IPS-18c (cell line): ENCODE measurements around the gene PVALEF.

Experiments used
- H3K4me3 ChIP-seq: 2 replicates; pipeline ENCODE4 v1.7.0; 2013; ENCODE audit warnings: low read depth, mild to moderate bottlenecking, low read length, moderate library complexity; ENCODE audit not compliant: insufficient read depth
- H3K9me3 ChIP-seq: one replicate; pipeline ENCODE4 v1.6.1; 2013; ENCODE audit warnings: mild to moderate bottlenecking, low read length, moderate library complexity; ENCODE audit not compliant: control insufficient read depth, insufficient read depth

Gene PVALEF

DNA sequence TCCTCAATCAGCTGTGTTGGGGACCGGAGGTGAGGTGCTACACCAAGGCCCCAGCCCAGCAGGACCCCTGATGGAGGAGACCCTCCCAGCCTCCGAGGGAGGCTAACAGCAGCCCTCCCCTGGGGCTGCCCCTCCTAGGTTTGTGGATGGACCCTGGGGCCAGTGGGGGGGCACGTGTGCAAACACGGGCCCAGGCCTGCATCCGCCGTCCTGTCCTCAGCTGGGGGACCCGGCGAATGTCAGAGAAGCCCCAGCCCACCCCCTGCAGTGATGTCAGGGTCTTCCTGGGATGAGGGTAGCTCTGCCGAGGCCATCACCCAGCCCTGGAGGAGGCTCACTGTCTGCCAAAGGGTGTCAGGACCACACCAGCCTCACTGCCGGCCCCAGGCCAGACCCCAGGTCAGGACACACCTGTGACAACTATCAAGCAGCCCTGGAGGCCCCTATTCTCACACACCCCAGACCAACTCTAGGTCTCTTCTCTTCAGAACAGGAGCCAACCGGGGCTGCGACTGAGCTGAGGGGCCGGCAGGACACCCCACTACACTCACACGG lies 30.7 kb downstream of the PVALEF start:
- H3K9me3 ChIP-seq = no peaks in the 10 kb centered on the region
- H3K4me3 ChIP-seq = no peak overlapping the region

DNA sequence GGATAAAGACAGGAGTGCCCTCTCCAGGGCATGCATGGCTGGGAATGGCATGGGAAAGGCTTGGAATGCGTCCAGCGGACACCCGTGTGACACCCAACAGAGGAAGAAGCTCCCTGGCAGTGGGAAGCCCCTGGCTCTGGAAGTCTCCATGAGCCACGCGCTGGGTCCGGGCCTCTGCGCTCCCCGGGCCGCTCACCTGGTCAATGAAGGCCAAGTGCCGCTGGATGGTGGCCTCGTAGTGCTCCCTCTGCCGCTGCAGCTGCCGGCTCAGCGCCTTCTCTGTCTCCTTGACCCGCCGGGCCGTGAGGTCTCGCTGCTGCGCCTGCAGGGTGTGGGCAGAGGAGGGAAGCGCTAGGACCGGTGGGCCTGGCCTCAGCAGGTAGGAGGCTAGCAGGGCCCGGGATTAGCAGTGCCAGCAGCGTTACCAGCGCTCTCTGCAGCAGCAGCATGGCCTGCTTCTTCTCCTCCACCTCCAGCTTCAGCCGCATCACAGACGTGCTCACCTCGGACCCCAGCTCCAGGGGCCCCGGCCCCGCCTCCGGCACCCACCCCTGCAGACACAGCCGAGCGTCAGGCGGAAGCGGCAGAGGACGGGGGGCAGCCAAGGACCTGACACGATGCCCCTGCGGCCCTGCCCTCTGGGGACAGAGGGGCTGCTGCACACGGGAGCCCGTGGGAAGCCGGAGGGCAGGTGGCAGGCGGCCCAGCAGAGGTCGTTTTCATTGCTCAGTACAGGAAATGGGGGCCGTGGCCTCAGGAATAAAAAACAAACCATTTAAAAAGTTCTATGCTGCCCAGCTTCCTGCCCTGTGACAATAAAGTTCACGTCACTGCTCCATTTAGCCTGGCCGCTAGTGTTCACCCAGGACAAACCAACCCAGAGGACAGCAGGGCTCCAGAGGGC lies 31.4 kb downstream of the PVALEF start:
- H3K9me3 ChIP-seq = no peaks in the 10 kb centered on the region
- no peak overlapping the region for H3K4me3 ChIP-seq

GRCh38 chr17:81197409-81197795 lies 32.1 kb downstream of the PVALEF start:
- H3K9me3 ChIP-seq = no peaks in the 10 kb centered on the region
- H3K4me3 ChIP-seq = no peak overlapping the region

DNA sequence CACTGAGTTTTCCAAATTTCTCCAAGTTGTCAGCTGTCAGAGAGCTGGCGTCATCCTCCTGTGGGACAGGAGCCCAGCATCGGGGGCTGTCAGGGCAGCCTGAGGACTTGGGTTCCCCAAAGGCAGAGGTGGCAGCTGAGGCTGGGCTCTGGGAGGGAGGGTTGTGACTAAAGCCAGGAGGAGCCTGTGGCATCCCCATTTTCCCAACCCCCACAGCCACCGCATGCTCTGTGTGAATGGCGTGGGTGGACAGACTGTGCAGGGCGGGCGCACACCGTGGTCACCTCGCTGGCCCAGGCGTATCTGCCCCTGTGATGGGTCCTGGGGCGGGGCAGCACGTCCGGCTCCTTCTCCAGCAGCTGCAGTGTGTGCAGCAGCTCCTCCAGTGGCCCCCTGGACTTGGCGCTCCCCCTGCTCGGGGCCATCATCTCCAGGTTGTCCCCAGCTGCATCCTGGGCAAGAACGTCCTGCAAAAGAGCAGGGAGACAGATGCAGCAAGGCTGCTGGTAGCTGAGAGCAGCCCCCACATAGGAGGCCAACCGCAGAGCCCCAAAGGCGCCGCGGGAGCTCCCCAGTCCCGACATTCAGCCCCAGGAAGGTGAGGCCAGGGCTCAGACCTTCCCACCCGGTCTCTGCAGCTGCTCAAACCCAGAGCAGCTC lies 32.7 kb downstream of the PVALEF start:
- H3K4me3 ChIP-seq = no peak overlapping the region
- H3K9me3 ChIP-seq = no peaks in the 10 kb centered on the region

GRCh38 chr17:81198826-81199481 lies 33.6 kb downstream of the PVALEF start:
- Histone ChIP-seq H3K4me3 (no peak overlapping the region), H3K9me3 (no peaks in the 10 kb centered on the region)

- no peaks in the 10 kb centered on the region for H3K9me3 ChIP-seq
- H3K4me3 ChIP-seq = no peak overlapping the region
Observed at GRCh38 chr17:81199482-81199830, 34.1 kb downstream of the PVALEF start.

- H3K4me3 ChIP-seq = no peak overlapping the region
- H3K9me3 ChIP-seq = no peaks in the 10 kb centered on the region
Observed at GRCh38 chr17:81200201-81200600, 34.9 kb downstream of the PVALEF start.

DNA sequence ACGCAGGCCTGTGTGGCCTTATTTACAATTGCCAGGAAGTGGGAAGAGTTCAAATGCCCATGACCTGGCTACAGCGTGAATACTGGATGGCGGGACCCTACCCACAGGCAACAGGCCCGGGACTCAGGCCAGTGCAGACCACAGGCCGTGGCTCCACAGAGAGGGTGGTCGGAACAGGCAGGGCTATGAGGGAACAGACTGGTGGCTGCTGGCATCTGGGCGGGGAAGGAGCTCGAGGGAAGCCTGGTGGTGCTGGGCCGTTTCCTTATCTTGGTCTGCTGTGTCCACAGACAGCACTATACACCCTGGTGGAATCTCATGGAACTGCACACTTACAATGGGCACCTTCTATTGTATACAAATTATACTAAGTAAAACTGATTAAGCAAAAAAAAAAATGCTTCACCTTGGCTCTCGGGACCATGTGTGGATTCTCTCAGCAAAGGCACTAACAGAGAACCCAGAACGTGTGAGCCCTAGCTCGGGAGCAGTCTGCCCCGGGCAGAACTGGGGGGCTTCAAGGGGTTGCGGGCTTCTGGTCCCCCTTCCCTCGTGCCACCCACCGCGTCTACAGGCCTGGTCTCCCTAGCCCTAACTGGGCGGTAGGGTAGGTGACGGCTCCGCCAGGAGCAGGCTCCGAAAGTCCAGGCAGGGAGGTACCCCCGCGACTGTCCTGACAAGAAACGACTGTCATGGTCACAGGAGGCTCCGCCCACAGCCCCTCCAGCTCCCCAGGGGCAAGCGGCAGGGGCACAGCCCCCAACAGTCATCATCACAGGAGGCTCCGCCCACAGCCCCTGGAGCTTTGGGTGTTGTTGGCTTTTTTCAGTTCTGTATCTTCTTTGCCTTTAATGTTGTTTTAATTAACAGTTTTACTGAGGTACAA lies 35.6 kb downstream of the PVALEF start:
- H3K9me3 ChIP-seq = no peaks in the 10 kb centered on the region
- no peak overlapping the region for H3K4me3 ChIP-seq

DNA sequence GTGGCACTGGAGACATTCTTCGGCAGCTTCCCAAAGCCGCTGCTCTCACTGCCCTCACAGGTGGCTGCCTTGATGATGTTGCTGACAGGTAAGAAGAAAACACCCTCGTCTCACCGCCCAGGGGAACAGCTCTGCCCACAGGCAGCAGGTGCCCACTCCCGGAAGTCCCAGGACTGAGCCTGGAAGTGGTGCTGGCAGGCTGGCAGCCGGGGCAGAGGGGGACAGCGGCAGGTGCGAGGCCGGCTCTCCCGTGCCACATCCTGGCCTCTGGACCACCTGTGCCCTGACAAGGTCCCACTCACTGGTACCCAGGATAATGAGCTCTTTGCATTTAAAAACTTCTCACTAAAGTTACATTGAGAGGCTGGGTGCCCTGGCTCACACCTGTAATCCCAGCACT lies 37.0 kb downstream of the PVALEF start:
- no peaks in the 10 kb centered on the region for H3K9me3 ChIP-seq
- H3K4me3 ChIP-seq = no peak overlapping the region

DNA sequence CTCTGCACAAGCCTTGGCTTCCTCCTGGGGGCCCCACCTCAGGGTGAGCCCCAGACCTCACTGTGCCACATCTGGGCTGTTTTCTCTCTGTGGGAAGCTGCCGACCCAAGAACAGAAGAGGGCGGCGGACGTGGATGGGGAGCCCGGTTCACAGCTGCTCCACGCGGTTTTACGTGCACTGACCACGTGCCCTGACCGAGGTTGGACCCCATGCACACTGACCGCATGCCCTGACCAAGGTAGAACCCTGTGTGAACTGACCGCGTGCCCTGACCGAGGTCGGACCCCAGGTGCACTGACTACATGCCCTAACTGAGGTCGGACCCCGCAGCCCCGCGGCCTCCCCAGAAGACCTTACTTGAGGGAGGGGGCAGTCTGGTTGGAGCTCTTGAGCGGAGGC lies 37.8 kb downstream of the PVALEF start:
- H3K9me3 ChIP-seq = no peaks in the 10 kb centered on the region
- no peak overlapping the region for H3K4me3 ChIP-seq

GRCh38 chr17:81204578-81204977 lies 39.3 kb downstream of the PVALEF start:
- Histone ChIP-seq H3K9me3 (no peaks in the 10 kb centered on the region), H3K4me3 (no peak overlapping the region)

DNA sequence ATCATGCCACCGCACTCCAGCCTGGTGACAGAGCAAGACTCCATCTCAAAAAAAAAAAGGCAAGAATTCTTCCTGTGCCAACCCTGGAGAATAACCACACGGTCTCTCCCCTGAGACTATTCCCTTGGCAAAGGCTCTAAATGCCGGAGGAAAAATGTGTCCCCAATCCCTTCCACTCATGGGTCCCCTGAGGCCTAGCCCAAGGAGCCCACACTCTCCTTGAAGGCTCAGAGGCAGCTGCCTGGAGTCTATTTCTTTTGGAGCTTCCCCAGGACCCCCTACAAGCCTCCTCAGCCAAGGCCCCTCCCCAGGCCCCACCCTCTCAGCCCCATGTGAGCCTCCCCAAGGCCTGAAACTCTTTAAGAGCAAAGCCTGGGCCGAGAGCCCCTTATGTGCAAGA lies 40.9 kb downstream of the PVALEF start:
- Histone ChIP-seq H3K9me3 (no peaks in the 10 kb centered on the region), H3K4me3 (no peak overlapping the region)

GRCh38 chr17:81206657-81207056 lies 41.4 kb downstream of the PVALEF start:
- no peak overlapping the region for H3K4me3 ChIP-seq
- no peaks in the 10 kb centered on the region for H3K9me3 ChIP-seq

GRCh38 chr17:81207610-81208581 lies 42.6 kb downstream of the PVALEF start:
- Histone ChIP-seq H3K9me3 (no peaks in the 10 kb centered on the region), H3K4me3 (no peak overlapping the region)

GRCh38 chr17:81208651-81209050 lies 43.3 kb downstream of the PVALEF start:
- Histone ChIP-seq H3K4me3 (no peak overlapping the region), H3K9me3 (no peaks in the 10 kb centered on the region)

GRCh38 chr17:81209141-81209540 lies 43.8 kb downstream of the PVALEF start:
- Histone ChIP-seq H3K4me3 (no peak overlapping the region), H3K9me3 (no peaks in the 10 kb centered on the region)
